ENCODE measurements around the gene BTNL8. TPM values are rescaled to one million over a fixed set of nuclear protein-coding genes. Genes with fewer than 3 reads are reported as not detected.

BTNL8 gene
- total RNA-seq, 6 experiments from 2014 or later = not detected

GRCh38 chr5:180920710-180921109 lies 21.8 kb downstream of the BTNL8 start:
- TF ChIP-seq CTCF (IDR thresholded peaks at IDR 0.05) = no peak
- Mint-ChIP-seq H3K4me1 (ENCODE audit: low read depth) (no peaks in the 10 kb centered on the region), H3K27me3 (ENCODE audit: insufficient read depth) (no peaks in the 10 kb centered on the region), H3K9me3 (peaks cover 18% of the 10 kb centered on the region), H3K27ac (no peak overlapping the region), H3K36me3 (ENCODE audit: low read depth) (no peaks in the 10 kb centered on the region; the same call in 1 of the 2 replicates), H3K4me3 (no peak overlapping the region)
- no peak for DNase-seq

GRCh38 chr5:180922932-180923331 lies 24.0 kb downstream of the BTNL8 start:
- no peak for DNase-seq
- Mint-ChIP-seq H3K4me3 (no peak overlapping the region), H3K27ac (no peak overlapping the region), H3K36me3 (ENCODE audit: low read depth) (no peaks in the 10 kb centered on the region; the same call in 1 of the 2 replicates), H3K9me3 (peaks cover 27% of the 10 kb centered on the region), H3K4me1 (ENCODE audit: low read depth) (no peaks in the 10 kb centered on the region), H3K27me3 (ENCODE audit: insufficient read depth) (no peaks in the 10 kb centered on the region)
- TF ChIP-seq CTCF (IDR thresholded peaks at IDR 0.05) = no peak

GRCh38 chr5:180932660-180933059 lies 33.7 kb downstream of the BTNL8 start:
- peaks cover 40% of the 10 kb centered on the region for H3K9me3 Mint-ChIP-seq
- no peak overlapping the region for H3K27ac Mint-ChIP-seq
- no peaks in the 10 kb centered on the region for H3K36me3 Mint-ChIP-seq (ENCODE audit: low read depth)
- no peaks in the 10 kb centered on the region; the same call in 1 of the 2 replicates for H3K27me3 Mint-ChIP-seq (ENCODE audit: insufficient read depth)
- no peak for DNase-seq
- H3K4me1 Mint-ChIP-seq (ENCODE audit: low read depth) = no peaks in the 10 kb centered on the region
- no peak overlapping the region for H3K4me3 Mint-ChIP-seq
- no peak for TF ChIP-seq CTCF (IDR thresholded peaks at IDR 0.05)

GRCh38 chr5:180935203-180935602 lies 36.2 kb downstream of the BTNL8 start:
- Mint-ChIP-seq H3K9me3 (peaks cover 48% of the 10 kb centered on the region), H3K36me3 (ENCODE audit: low read depth) (no peaks in the 10 kb centered on the region), H3K27me3 (ENCODE audit: insufficient read depth) (no peaks in the 10 kb centered on the region; the same call in 1 of the 2 replicates), H3K27ac (no peak overlapping the region), H3K4me3 (no peak overlapping the region), H3K4me1 (ENCODE audit: low read depth) (no peaks in the 10 kb centered on the region)
- TF ChIP-seq CTCF (IDR thresholded peaks at IDR 0.05) = no peak
- DNase-seq = no peak

- H3K9me3 Mint-ChIP-seq = peaks cover 47% of the 10 kb centered on the region
- TF ChIP-seq CTCF (IDR thresholded peaks at IDR 0.05) = no peak
Observed at GRCh38 chr5:180938294-180938693, 39.3 kb downstream of the BTNL8 start.

More at GRCh38 chr5:180938294-180938693, 39.3 kb downstream of the BTNL8 start:
- Mint-ChIP-seq H3K36me3 (ENCODE audit: low read depth) (no peaks in the 10 kb centered on the region), H3K27me3 (ENCODE audit: insufficient read depth) (no peaks in the 10 kb centered on the region), H3K27ac (no peak overlapping the region), H3K4me3 (no peak overlapping the region), H3K4me1 (ENCODE audit: low read depth) (no peaks in the 10 kb centered on the region)
- DNase-seq = no peak
